Suprapubic skin (tissue), 4 donors: ENCODE results near the gene ARHGAP6. TPM values are rescaled to one million over a fixed set of nuclear protein-coding genes. Genes with fewer than 3 reads are reported as not detected.

ENCODE experiments used
- DNase-seq, 2 donors: peaks; one replicate each; pipeline ENCODE4 v3.0.0-alpha.2; 2019; ENCODE audit warnings: low spot score in 2 of 2
- H3K27ac ChIP-seq: fragments of 200-600 bp; sonication (generic); one replicate; pipeline ENCODE4 v1.5.1; 2019
- H3K27me3 ChIP-seq: fragments of 200-600 bp; sonication (generic); one replicate; pipeline ENCODE4 v1.5.1; 2019
- H3K36me3 ChIP-seq: fragments of 200-600 bp; sonication (generic); one replicate; pipeline ENCODE4 v1.5.1; 2019
- H3K4me1 ChIP-seq: fragments of 200-600 bp; sonication (generic); one replicate; pipeline ENCODE4 v1.5.1; 2019
- H3K4me3 ChIP-seq: fragments of 200-600 bp; sonication (generic); one replicate; pipeline ENCODE4 v1.5.1; 2019; ENCODE audit warnings: mild to moderate bottlenecking
- H3K9me3 ChIP-seq: fragments of 200-600 bp; sonication (generic); one replicate; pipeline ENCODE4 v1.5.1; 2019
- EP300 ChIP-seq: sonication (generic); formaldehyde crosslinking; IDR thresholded peaks from one replicate; pipeline ENCODE4 v1.6.1; 2017; ENCODE audit warnings: antibody characterized with exemption
- POLR2A ChIP-seq, 2 donors: fragments of 450-650 bp; IDR thresholded peaks; one replicate each; pipeline ENCODE4 v1.6.1; 2017; ENCODE audit warnings: antibody characterized with exemption in 2 of 2, mild to moderate bottlenecking in 2 of 2, moderate library complexity in 2 of 2
- POLR2AphosphoS5 ChIP-seq, 3 donors: sonication (generic); formaldehyde crosslinking; IDR thresholded peaks; one replicate each; pipeline ENCODE4 v1.6.1; 2017; ENCODE audit warnings: antibody characterized with exemption in 3 of 3
- WGBS: methylation state at CpG from one replicate; pipeline ENCODE4 v1.1.5; 2018; 5-methylcytosine and 5-hydroxymethylcytosine counted together
- total RNA-seq, 4 donors: library from RNA; depleted of rRNA; stranded (reverse); fragments of >200 nt; gene quantifications; one replicate each; pipeline ENCODE4 v1.1.0, GENCODE V29; 2016
- TF ChIP-seq, protein P1 (sequence below), 2 donors: fragments of 200-600 bp in 1 of 2; fragments of 450-650 bp in 1 of 2; sonication (generic) in 1 of 2; IDR thresholded peaks; one replicate each; pipeline ENCODE4 v1.5.1; 2016 to 2019; ENCODE audit warnings: antibody characterized with exemption in 2 of 2, mild to moderate bottlenecking in 1 of 2, moderate library complexity in 1 of 2

Gene ARHGAP6
- total RNA-seq, 4 donors from 2014 or later = 1.6 to 6.7 (median 3.1) TPM

GRCh38 chrX:11480626-11481025 is 185.1 kb downstream of the ARHGAP6 start:
- no peaks in the 10 kb centered on the region for H3K36me3 ChIP-seq
- H3K27ac ChIP-seq = no peak overlapping the region
- no peaks in the 10 kb centered on the region for H3K27me3 ChIP-seq
- no peaks in the 10 kb centered on the region for H3K9me3 ChIP-seq
- no peaks in the 10 kb centered on the region for H3K4me1 ChIP-seq
- DNase-seq = no peak
- H3K4me3 ChIP-seq = no peak overlapping the region
- TF ChIP-seq POLR2AphosphoS5 (IDR thresholded peaks at IDR 0.05) (no peak), EP300 (no peak), POLR2A (IDR thresholded peaks at IDR 0.05) (no peak)
- TF ChIP-seq, protein P1, sequence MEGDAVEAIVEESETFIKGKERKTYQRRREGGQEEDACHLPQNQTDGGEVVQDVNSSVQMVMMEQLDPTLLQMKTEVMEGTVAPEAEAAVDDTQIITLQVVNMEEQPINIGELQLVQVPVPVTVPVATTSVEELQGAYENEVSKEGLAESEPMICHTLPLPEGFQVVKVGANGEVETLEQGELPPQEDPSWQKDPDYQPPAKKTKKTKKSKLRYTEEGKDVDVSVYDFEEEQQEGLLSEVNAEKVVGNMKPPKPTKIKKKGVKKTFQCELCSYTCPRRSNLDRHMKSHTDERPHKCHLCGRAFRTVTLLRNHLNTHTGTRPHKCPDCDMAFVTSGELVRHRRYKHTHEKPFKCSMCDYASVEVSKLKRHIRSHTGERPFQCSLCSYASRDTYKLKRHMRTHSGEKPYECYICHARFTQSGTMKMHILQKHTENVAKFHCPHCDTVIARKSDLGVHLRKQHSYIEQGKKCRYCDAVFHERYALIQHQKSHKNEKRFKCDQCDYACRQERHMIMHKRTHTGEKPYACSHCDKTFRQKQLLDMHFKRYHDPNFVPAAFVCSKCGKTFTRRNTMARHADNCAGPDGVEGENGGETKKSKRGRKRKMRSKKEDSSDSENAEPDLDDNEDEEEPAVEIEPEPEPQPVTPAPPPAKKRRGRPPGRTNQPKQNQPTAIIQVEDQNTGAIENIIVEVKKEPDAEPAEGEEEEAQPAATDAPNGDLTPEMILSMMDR (IDR thresholded peaks at IDR 0.05) = no peak

- no peak for DNase-seq
- Histone ChIP-seq H3K36me3 (no peaks in the 10 kb centered on the region), H3K4me1 (no peaks in the 10 kb centered on the region), H3K27ac (no peak overlapping the region), H3K9me3 (no peaks in the 10 kb centered on the region), H3K27me3 (no peaks in the 10 kb centered on the region), H3K4me3 (no peak overlapping the region)
- TF ChIP-seq EP300 = no peak
- TF ChIP-seq, protein P1 (IDR thresholded peaks at IDR 0.05) = no peak
- TF ChIP-seq POLR2A (IDR thresholded peaks at IDR 0.05) = no peak
- no peak for TF ChIP-seq POLR2AphosphoS5 (IDR thresholded peaks at IDR 0.05)
- WGBS = 77% methylated on average over 3 of the region's 3 CpGs
Observed at GRCh38 chrX:11478911-11479310, 186.8 kb downstream of the ARHGAP6 start.

DNA sequence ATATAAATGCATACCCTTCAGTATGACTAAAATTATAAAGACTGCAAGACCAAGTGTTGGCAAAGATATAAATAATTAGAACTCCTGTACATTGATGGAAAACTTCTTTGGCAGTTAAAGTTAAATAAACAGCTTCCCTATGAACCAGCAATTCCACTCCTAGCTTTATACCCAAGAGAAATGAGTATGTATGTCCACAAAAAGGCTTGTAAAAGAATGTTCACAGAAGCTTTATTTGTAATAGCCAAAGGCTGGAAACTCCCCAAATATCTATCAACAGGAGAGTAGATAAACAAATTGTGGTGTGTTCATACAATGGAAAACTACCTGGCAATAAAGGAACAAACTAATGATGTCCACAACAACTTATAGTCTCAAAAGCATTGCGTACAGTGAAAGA is 187.7 kb downstream of the ARHGAP6 start:
- 74% methylated on average over 1 of the region's 1 CpG for WGBS
- no peaks in the 10 kb centered on the region for H3K4me1 ChIP-seq
- DNase-seq = no peak

DNA sequence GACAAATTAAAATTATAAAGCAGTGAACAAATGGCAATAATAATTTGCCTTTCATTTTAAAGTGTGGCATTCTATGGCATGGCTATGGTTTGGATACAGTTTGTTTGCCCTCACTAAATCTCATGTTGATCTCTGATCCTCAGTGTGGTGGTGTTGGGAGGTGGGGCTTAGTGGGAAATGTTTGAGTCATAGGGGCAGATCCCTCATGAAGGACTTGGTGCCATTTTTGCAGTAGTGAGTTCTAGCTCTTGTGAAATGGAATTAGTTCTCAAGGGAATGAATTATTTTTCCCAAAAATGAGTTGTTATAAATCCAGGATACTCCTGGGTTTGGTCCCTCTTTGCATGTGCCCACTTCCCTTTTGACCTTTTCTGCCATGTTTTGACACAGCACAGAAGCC is 191.1 kb downstream of the ARHGAP6 start:
- H3K9me3 ChIP-seq = no peaks in the 10 kb centered on the region
- TF ChIP-seq POLR2A (IDR thresholded peaks at IDR 0.05) (no peak), EP300 (no peak), POLR2AphosphoS5 (IDR thresholded peaks at IDR 0.05) (no peak)
- TF ChIP-seq, protein P1 (IDR thresholded peaks at IDR 0.05) = no peak
- H3K27me3 ChIP-seq = no peaks in the 10 kb centered on the region
- no peaks in the 10 kb centered on the region for H3K36me3 ChIP-seq
- no peak overlapping the region for H3K4me3 ChIP-seq
- H3K27ac ChIP-seq = no peak overlapping the region
- H3K4me1 ChIP-seq = no peaks in the 10 kb centered on the region
- no peak for DNase-seq

More for the DNA sequence above, 187.7 kb downstream of the ARHGAP6 start:
- no peaks in the 10 kb centered on the region for H3K27me3 ChIP-seq
- no peak overlapping the region for H3K27ac ChIP-seq
- H3K9me3 ChIP-seq = no peaks in the 10 kb centered on the region
- H3K4me3 ChIP-seq = no peak overlapping the region
- no peak for TF ChIP-seq EP300
- no peak for TF ChIP-seq POLR2A (IDR thresholded peaks at IDR 0.05)
- TF ChIP-seq POLR2AphosphoS5 (IDR thresholded peaks at IDR 0.05) = no peak
- TF ChIP-seq, protein P1 (IDR thresholded peaks at IDR 0.05) = no peak
- no peaks in the 10 kb centered on the region for H3K36me3 ChIP-seq

DNA sequence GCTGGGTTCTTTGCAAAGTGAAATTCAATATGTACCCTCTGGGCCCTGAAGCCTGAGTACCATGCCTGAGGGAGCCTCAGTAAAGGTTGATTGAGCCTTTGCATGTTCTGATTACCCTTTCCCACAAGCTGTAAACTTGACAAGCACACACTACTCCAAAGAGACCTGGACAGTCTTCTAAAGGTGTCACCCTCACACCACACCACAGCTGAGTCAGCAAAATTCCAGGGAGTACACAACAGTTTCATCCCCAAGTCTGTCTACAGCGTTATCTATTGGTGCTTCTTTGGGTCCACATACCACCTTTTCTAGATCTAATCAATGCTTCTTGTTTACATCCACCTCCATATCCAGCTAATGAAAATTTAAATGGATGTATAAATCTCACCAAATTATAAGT is 191.7 kb downstream of the ARHGAP6 start:
- H3K4me1 ChIP-seq = no peaks in the 10 kb centered on the region
- H3K27ac ChIP-seq = no peak overlapping the region
- no peaks in the 10 kb centered on the region for H3K36me3 ChIP-seq
- H3K9me3 ChIP-seq = no peaks in the 10 kb centered on the region
- H3K27me3 ChIP-seq = no peaks in the 10 kb centered on the region
- H3K4me3 ChIP-seq = no peak overlapping the region
- WGBS = 78% methylated on average over 1 of the region's 1 CpG
- no peak for DNase-seq
- no peak for TF ChIP-seq EP300
- no peak for TF ChIP-seq POLR2A (IDR thresholded peaks at IDR 0.05)
- TF ChIP-seq, protein P1 (IDR thresholded peaks at IDR 0.05) = no peak
- TF ChIP-seq POLR2AphosphoS5 (IDR thresholded peaks at IDR 0.05) = no peak
